Measurements from ENCODE around the gene SCN9A. TPM values are rescaled to one million over a fixed set of nuclear protein-coding genes. Genes with fewer than 3 reads are reported as not detected.

The SCN9A gene
- total and polyA plus RNA-seq, 10 of the 15 experiments (the other 5 are each of a cell fraction or from before 2014, with no cell fraction given) = 0.04 to 0.08 (median 0.08) TPM; not detected in 7

DNA sequence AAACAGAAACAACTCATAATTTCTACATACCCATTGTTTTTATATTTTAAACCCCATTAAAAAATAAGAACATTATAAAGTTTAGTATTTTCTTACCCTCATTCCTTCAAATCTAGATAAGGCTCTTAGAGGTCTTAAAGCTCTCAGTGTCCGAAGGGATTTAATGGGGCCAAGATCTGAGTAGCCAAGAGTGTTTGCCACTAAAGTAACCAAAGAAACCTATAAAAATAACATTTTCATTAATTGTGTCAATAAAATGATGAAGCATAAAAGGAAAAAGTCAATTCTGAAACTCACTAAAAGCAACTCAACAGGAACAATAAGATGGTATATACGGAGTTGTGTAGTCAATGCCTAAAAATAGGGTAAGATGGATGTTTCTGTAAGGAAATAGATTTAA is 142.5 kb downstream of the SCN9A start (continued):
- no peak for TF ChIP-seq NFXL1 (IDR thresholded peaks at IDR 0.05; ENCODE audit: borderline replicate concordance)
- TF ChIP-seq GATAD2B (conservative IDR thresholded peaks at IDR 0.05; ENCODE audit: low read depth) = no peak
- no peak for TF ChIP-seq ETV6 (conservative IDR thresholded peaks at IDR 0.05 in 1 of 2, IDR thresholded peaks at IDR 0.05 in 1 of 2; ENCODE audit: borderline replicate concordance in 1 of 2, low read depth in 1 of 2)
- TF ChIP-seq PAX8 (IDR thresholded peaks at IDR 0.05) = no peak

DNA sequence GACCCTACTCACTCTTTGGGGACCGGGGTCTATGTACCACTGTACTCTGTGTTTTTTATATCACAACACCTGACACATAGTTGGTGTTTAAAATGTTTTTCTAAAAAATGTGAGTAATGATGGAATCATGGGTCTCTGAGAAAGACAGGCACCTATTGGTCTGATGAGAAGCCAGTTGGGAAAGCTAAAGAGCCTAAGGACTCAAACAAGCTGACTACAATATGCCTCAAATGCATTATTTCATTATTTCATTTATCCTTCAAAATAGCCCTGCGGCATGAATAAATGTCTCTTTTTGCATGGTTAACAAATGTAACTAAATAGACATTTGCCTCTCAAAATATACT is 145.0 kb downstream of the SCN9A start:
- intact Hi-C loops (cut with micrococcal nuclease; ENCODE audit: unreplicated experiment) (no loop called here), in situ Hi-C loops (cut with MboI) (no loop called here)
- Histone ChIP-seq H4K20me1 (ENCODE audit: control insufficient read depth, insufficient read depth) (no peaks in the 10 kb centered on the region), H3K9me3 (replicated peaks; ENCODE audit: control insufficient read depth, insufficient read depth, low read length) (no peaks in the 10 kb centered on the region), H3K9ac (ENCODE audit: control insufficient read depth, insufficient read depth, low read length) (no peak overlapping the region), H3K36me3 (ENCODE audit: control insufficient read depth in 2 of 2, insufficient read depth in 2 of 2, low read length in 1 of 2) (no peaks in the 10 kb centered on the region), H3K27me3 (replicated peaks in 1 of 2; ENCODE audit: control insufficient read depth in 2 of 2, insufficient read depth in 2 of 2, low read length in 1 of 2) (no peaks in the 10 kb centered on the region), H3K79me2 (ENCODE audit: control insufficient read depth, insufficient read depth, low read length) (no peaks in the 10 kb centered on the region), H3K27ac (ENCODE audit: control insufficient read depth, insufficient read depth) (no peak overlapping the region), H3K4me3 (no peak overlapping the region), H2AFZ (ENCODE audit: control insufficient read depth, low read depth, low read length) (no peak overlapping the region), H3K4me1 (ENCODE audit: control insufficient read depth, insufficient read depth, low read length) (no peaks in the 10 kb centered on the region), H3K4me2 (ENCODE audit: control insufficient read depth, insufficient read depth) (no peak overlapping the region)
- RAD21 ChIA-PET (ENCODE audit: unreplicated experiment) = no interaction called here
- ATAC-seq = no peak
- no peak for DNase-seq (ENCODE audit: low read depth, low spot score)
- CTCF ChIA-PET = no interaction called here
- TF ChIP-seq RELA (IDR thresholded peaks at IDR 0.05; ENCODE audit: borderline replicate concordance, partially characterized antibody) = no peak
- TF ChIP-seq FOS (IDR thresholded peaks at IDR 0.05; ENCODE audit: borderline replicate concordance, extremely low read depth, insufficient read length) = no peak
- TF ChIP-seq, protein P1, sequence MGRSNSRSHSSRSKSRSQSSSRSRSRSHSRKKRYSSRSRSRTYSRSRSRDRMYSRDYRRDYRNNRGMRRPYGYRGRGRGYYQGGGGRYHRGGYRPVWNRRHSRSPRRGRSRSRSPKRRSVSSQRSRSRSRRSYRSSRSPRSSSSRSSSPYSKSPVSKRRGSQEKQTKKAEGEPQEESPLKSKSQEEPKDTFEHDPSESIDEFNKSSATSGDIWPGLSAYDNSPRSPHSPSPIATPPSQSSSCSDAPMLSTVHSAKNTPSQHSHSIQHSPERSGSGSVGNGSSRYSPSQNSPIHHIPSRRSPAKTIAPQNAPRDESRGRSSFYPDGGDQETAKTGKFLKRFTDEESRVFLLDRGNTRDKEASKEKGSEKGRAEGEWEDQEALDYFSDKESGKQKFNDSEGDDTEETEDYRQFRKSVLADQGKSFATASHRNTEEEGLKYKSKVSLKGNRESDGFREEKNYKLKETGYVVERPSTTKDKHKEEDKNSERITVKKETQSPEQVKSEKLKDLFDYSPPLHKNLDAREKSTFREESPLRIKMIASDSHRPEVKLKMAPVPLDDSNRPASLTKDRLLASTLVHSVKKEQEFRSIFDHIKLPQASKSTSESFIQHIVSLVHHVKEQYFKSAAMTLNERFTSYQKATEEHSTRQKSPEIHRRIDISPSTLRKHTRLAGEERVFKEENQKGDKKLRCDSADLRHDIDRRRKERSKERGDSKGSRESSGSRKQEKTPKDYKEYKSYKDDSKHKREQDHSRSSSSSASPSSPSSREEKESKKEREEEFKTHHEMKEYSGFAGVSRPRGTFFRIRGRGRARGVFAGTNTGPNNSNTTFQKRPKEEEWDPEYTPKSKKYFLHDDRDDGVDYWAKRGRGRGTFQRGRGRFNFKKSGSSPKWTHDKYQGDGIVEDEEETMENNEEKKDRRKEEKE (IDR thresholded peaks at IDR 0.05) = no peak
- TF ChIP-seq EGR1 (IDR thresholded peaks at IDR 0.05; ENCODE audit: borderline replicate concordance in 1 of 2, low read depth in 2 of 2, low read length in 2 of 2) = no peak
- no peak for TF ChIP-seq SUZ12 (IDR thresholded peaks at IDR 0.05; ENCODE audit: unreplicated experiment)
- 48% methylated on average over 2 of the region's 2 CpGs for WGBS (ENCODE audit: insufficient coverage, insufficient replicate concordance, low lambda C conversion rate, missing lambda C conversion rate)
- POLR2A ChIA-PET = no interaction called here
- BruUV-seq (replicated peaks) = no TSS peak
- SMC1A ChIA-PET (ENCODE audit: uncharacterized antibody, unreplicated experiment) = no interaction called here
- FAIRE-seq = no peak

All from GM12878 (cell line).